VCaP (cell line): ENCODE measurements around the gene HIBCH.

ENCODE experiments used
- H3K27ac ChIP-seq: fragments of 450-650 bp; 2 replicates; pipeline ENCODE4 v1.5.1; 2017
- CTCF ChIP-seq: fragments of 450-650 bp; conservative IDR thresholded peaks from 2 replicates; pipeline ENCODE4 v1.5.1; 2017; ENCODE audit warnings: mild to moderate bottlenecking, moderate library complexity

Gene HIBCH

GRCh38 chr2:190182071-190182524 is 137.5 kb downstream of the HIBCH start:
- H3K27ac ChIP-seq: no peak overlapping the region
- no peak for TF ChIP-seq CTCF

GRCh38 chr2:190181123-190181669 is 138.4 kb downstream of the HIBCH start:
- no peak overlapping the region for H3K27ac ChIP-seq
- no peak for TF ChIP-seq CTCF

GRCh38 chr2:190180313-190181122 is 139.1 kb downstream of the HIBCH start:
- H3K27ac ChIP-seq: no peak overlapping the region
- no peak for TF ChIP-seq CTCF

GRCh38 chr2:190179754-190180312 is 139.8 kb downstream of the HIBCH start:
- TF ChIP-seq CTCF: no peak
- no peak overlapping the region for H3K27ac ChIP-seq

- no peak overlapping the region for H3K27ac ChIP-seq
- no peak for TF ChIP-seq CTCF
These were observed 141.4 kb downstream of the HIBCH start for GRCh38 chr2:190178066-190178722.

GRCh38 chr2:190177249-190178040 is 142.2 kb downstream of the HIBCH start:
- no peak for TF ChIP-seq CTCF

GRCh38 chr2:190173392-190173791 is 146.2 kb downstream of the HIBCH start:
- no peak for TF ChIP-seq CTCF

More at GRCh38 chr2:190177249-190178040, 142.2 kb downstream of the HIBCH start:
- H3K27ac ChIP-seq: no peak overlapping the region

More at GRCh38 chr2:190173392-190173791, 146.2 kb downstream of the HIBCH start:
- H3K27ac ChIP-seq: no peak overlapping the region
